SK-N-SH (cell line): ENCODE measurements around the gene EFHB. TPM values are rescaled to one million over a fixed set of nuclear protein-coding genes. Genes with fewer than 3 reads are reported as not detected.
"Not testable (repeated sequence)": the region's sequence is repeated elsewhere in the genome, so short reads cannot be mapped to it uniquely, and the experiment has no call there.

Experiments
- CTCF ChIA-PET: fragments of 300-600, 350-600 bp; formaldehyde crosslinking; extraction: SDS; loops from one replicate; lab custom pipeline; 2021; lab: Yijun Ruan, JAX
- POLR2A ChIA-PET: fragments of 350-600 bp; sonication (Branson Sonifier 250); formaldehyde crosslinking; extraction: SDS; loops from one replicate; lab custom pipeline; 2020; ENCODE audit warnings: antibody characterized with exemption, inconsistent platforms; lab: Yijun Ruan, JAX
- DNase-seq: peaks from one replicate; pipeline ENCODE4 v3.0.0; 2012
- H2AFZ ChIP-seq: fragments of 200-600 bp; sonication (generic); 2 replicates; pipeline ENCODE4 v1.8.1; 2016; ENCODE audit warnings: antibody characterized with exemption, mild to moderate bottlenecking, low read depth
- H3F3A ChIP-seq: fragments of 200-600 bp; sonication (generic); replicated peaks from 2 replicates; pipeline ENCODE3; 2016; ENCODE audit warnings: antibody characterized with exemption, mild to moderate bottlenecking; ENCODE audit not compliant: insufficient read depth
- H3K27ac ChIP-seq, 2 experiments: fragments of 200-500 bp in 1 of 2; fragments of 200-600 bp in 1 of 2; sonication (Bioruptor generic) in 1 of 2; sonication (generic), shearing (Covaris generic) in 1 of 2; 2 replicates each; pipeline versions ENCODE4 v1.5.1 to v1.6.1; 2014 to 2016; ENCODE audit warnings: low read depth in 2 of 2, inconsistent platforms in 1 of 2, low read length in 1 of 2, mild to moderate bottlenecking in 1 of 2, mixed read lengths in 1 of 2
- H3K27me3 ChIP-seq: fragments of 200-600 bp; sonication (generic), shearing (Covaris generic); 2 replicates; pipeline ENCODE4 v1.6.1; 2016; ENCODE audit warnings: mixed run types; ENCODE audit not compliant: insufficient read depth
- H3K36me3 ChIP-seq, 2 experiments: fragments of 200-500 bp in 1 of 2; fragments of 200-600 bp in 1 of 2; sonication (Bioruptor generic) in 1 of 2; sonication (generic) in 1 of 2; replicated peaks in 1 of 2; 2 replicates each; pipeline versions ENCODE3 to v1.5.1; 2014 to 2016; ENCODE audit warnings: low read length in 1 of 2, mild to moderate bottlenecking in 1 of 2; ENCODE audit not compliant: insufficient read depth in 2 of 2, control insufficient read depth in 1 of 2
- H3K4me1 ChIP-seq, 2 experiments: fragments of 200-500 bp in 1 of 2; fragments of 200-600 bp in 1 of 2; sonication (Bioruptor generic) in 1 of 2; sonication (generic), shearing (Covaris generic) in 1 of 2; 2 replicates each; pipeline versions ENCODE4 v1.5.1 to v1.6.1; 2014 to 2016; ENCODE audit warnings: low read depth in 1 of 2, low read length in 1 of 2, mixed run types in 1 of 2; ENCODE audit not compliant: insufficient read depth in 2 of 2, control insufficient read depth in 1 of 2
- H3K4me2 ChIP-seq: fragments of 200-600 bp; sonication (generic), shearing (Covaris generic); 2 replicates; pipeline ENCODE4 v1.6.1; 2017; ENCODE audit warnings: mixed run types
- H3K4me3 ChIP-seq, 2 experiments: fragments of 200-500 bp in 1 of 2; fragments of 200-600 bp in 1 of 2; sonication (Bioruptor generic) in 1 of 2; sonication (generic), shearing (Covaris generic) in 1 of 2; 2 replicates each; pipeline versions ENCODE4 v1.5.1 to v1.8.1; 2014 to 2016; ENCODE audit warnings: low read depth in 2 of 2, inconsistent platforms in 1 of 2, low read length in 1 of 2, mild to moderate bottlenecking in 1 of 2, mixed read lengths in 1 of 2, moderate library complexity in 1 of 2
- H3K79me2 ChIP-seq: fragments of 200-600 bp; sonication (generic); 2 replicates; pipeline ENCODE4 v1.8.1; 2017; ENCODE audit warnings: mild to moderate bottlenecking; ENCODE audit not compliant: insufficient read depth
- H3K9ac ChIP-seq: fragments of 200-600 bp; sonication (generic); 2 replicates; pipeline ENCODE4 v1.6.1; 2017; ENCODE audit warnings: mixed run types
- H3K9me2 ChIP-seq: fragments of 200-600 bp; sonication (generic); 2 replicates; pipeline ENCODE4 v1.6.1; 2017; ENCODE audit warnings: mixed run types
- H3K9me3 ChIP-seq: fragments of 200-600 bp; sonication (generic); 2 replicates; pipeline ENCODE4 v1.6.1; 2017; ENCODE audit warnings: mixed run types, mild to moderate bottlenecking, moderate library complexity
- H4K20me1 ChIP-seq: fragments of 200-600 bp; sonication (generic); 2 replicates; pipeline ENCODE4 v1.6.1; 2017; ENCODE audit warnings: mild to moderate bottlenecking, mixed run types; ENCODE audit not compliant: insufficient read depth
- CHD2 ChIP-seq: fragments of 150-350 bp; IDR thresholded peaks from 2 replicates; pipeline ENCODE4 v1.6.1; 2018; ENCODE audit warnings: low read length; ENCODE audit not compliant: partially characterized antibody
- CTCF ChIP-seq: fragments of 200-600 bp; sonication (generic); IDR thresholded peaks from 2 replicates; pipeline ENCODE4 v1.6.1; 2017; ENCODE audit warnings: antibody characterized with exemption, mild to moderate bottlenecking, moderate library complexity
- FOXM1 ChIP-seq: IDR thresholded peaks from 2 replicates; pipeline ENCODE4 v1.4.0; 2012; ENCODE audit warnings: low read depth, mild to moderate bottlenecking
- GABPA ChIP-seq: IDR thresholded peaks from 2 replicates; pipeline ENCODE4 v1.4.0; 2012; ENCODE audit warnings: low read depth, mild to moderate bottlenecking
- GATA2 ChIP-seq: sonication (generic); formaldehyde crosslinking; IDR thresholded peaks from 2 replicates; pipeline ENCODE4 v1.5.0; 2020; ENCODE audit warnings: mild to moderate bottlenecking, missing genetic modification reagents
- ZBTB33 ChIP-seq: IDR thresholded peaks from 2 replicates; pipeline ENCODE4 v1.4.0; 2012; ENCODE audit warnings: low read depth, borderline replicate concordance
- WGBS: methylation state at CpG from one replicate; pipeline ENCODE4 v1.1.6; 2017; ENCODE audit warnings: low lambda C conversion rate; 5-methylcytosine and 5-hydroxymethylcytosine counted together
- polyA plus RNA-seq, 3 experiments: library from polyadenylated mRNA; depleted of rRNA; stranded (reverse); fragments of >200 nt; gene quantifications; 2 replicates each; pipeline ENCODE4 v1.2.3, GENCODE V29; 2012

EFHB gene
- polyA plus RNA-seq, 1 of the 3 experiments (the other 2 are of a cell fraction), result 0.58 TPM

GRCh38 chr3:19901918-19902317, 32.1 kb downstream of the EFHB start:
- POLR2A ChIA-PET, result no interaction called here
- 80% methylated on average over 4 of the region's 4 CpGs for WGBS
- Histone ChIP-seq H2AFZ (no peak overlapping the region), H3F3A (peaks cover 4% of the 10 kb centered on the region), H3K4me1 (peaks cover 0 to 16% of the 10 kb centered on the region in 2 experiments; a peak in 1 of 4 replicates), H3K36me3 (no peaks in the 10 kb centered on the region), H3K9me2 (no peaks in the 10 kb centered on the region), H4K20me1 (no peaks in the 10 kb centered on the region), H3K79me2 (no peaks in the 10 kb centered on the region), H3K9ac (no peak overlapping the region), H3K4me3 (no peak overlapping the region), H3K9me3 (no peaks in the 10 kb centered on the region), H3K27ac (no peak overlapping the region), H3K27me3 (no peaks in the 10 kb centered on the region)
- DNase-seq, result no peak
- TF ChIP-seq GABPA (no peak), CHD2 (no peak), FOXM1 (no peak), ZBTB33 (no peak)
- TF ChIP-seq, all 33 proteins: peak for 0
- CTCF ChIA-PET, result interaction anchor here (1.2 kb wide), 1 partner anchor 15 kb away, joined by 4 read pairs; no protein-coding TSS in a partner anchor
- no peak overlapping the region for H3K4me2 ChIP-seq

GRCh38 chr3:19901337-19901736, 32.7 kb downstream of the EFHB start:
- Histone ChIP-seq H3F3A (peaks cover 4% of the 10 kb centered on the region), H3K9ac (no peak overlapping the region), H3K9me3 (no peaks in the 10 kb centered on the region), H3K9me2 (no peaks in the 10 kb centered on the region), H3K4me3 (no peak overlapping the region), H3K79me2 (no peaks in the 10 kb centered on the region), H3K27ac (no peak overlapping the region), H3K4me2 (no peak overlapping the region), H2AFZ (no peak overlapping the region), H4K20me1 (no peaks in the 10 kb centered on the region), H3K27me3 (no peaks in the 10 kb centered on the region), H3K36me3 (no peaks in the 10 kb centered on the region)
- 90% methylated on average over 5 of the region's 5 CpGs for WGBS
- POLR2A ChIA-PET, result no interaction called here
- CTCF ChIA-PET, result interaction anchor here (1.2 kb wide), 1 partner anchor 14 kb away, joined by 4 read pairs; no protein-coding TSS in a partner anchor
- DNase-seq, result no peak
- TF ChIP-seq GATA2 (CRISPR knock-in tag) (no peak), CTCF (peak; percentile 39)
- TF ChIP-seq, all 33 proteins: peak for 1
- H3K4me1 ChIP-seq, result peaks cover 0 to 16% of the 10 kb centered on the region in 2 experiments; a peak in 1 of 4 replicates

GRCh38 chr3:19899833-19900232, 34.2 kb downstream of the EFHB start:
- H3K27ac ChIP-seq, H3K79me2 ChIP-seq, H3K36me3 ChIP-seq, H3K4me2 ChIP-seq, H3K9me2 ChIP-seq, DNase-seq, POLR2A ChIA-PET, H3F3A ChIP-seq, CTCF ChIA-PET, H3K4me3 ChIP-seq, H3K9me3 ChIP-seq, H3K9ac ChIP-seq, H2AFZ ChIP-seq, H4K20me1 ChIP-seq, H3K27me3 ChIP-seq: not testable (repeated sequence)
- 91% methylated on average over 7 of the region's 7 CpGs for WGBS
- peaks cover 0 to 16% of the 10 kb centered on the region in 2 experiments; a peak in 1 of 4 replicates for H3K4me1 ChIP-seq
